HepG2 (cell line): ENCODE results near the gene MYO5A. TPM values are rescaled to one million over a fixed set of nuclear protein-coding genes. Genes with fewer than 3 reads are reported as not detected.

Experiments
- ATAC-seq: fragments of 200-7000 bp; cut with Tn5 transposase; 3 replicates; pipeline ENCODE4 v1.9.1; 2020; ENCODE audit warnings: mild to moderate bottlenecking, moderate library complexity
- BruUV-seq: library from RNA; stranded (reverse); fragments of 400-500 nt; replicated peaks from 2 replicates; lab custom pipeline; 2021; lab: Mats Ljungman, UMichigan
- CTCF ChIA-PET: fragments of 300-600 bp; formaldehyde crosslinking; extraction: SDS; loops from one replicate; lab custom pipeline; 2021; ENCODE audit warnings: low total read pairs, inconsistent platforms, low intra/inter-chr PET ratio; lab: Yijun Ruan, JAX
- POLR2A ChIA-PET: fragments of 350-600 bp; sonication (Branson Sonifier 250); formaldehyde crosslinking; loops from one replicate; lab custom pipeline; 2020; ENCODE audit warnings: antibody characterized with exemption, inconsistent platforms; lab: Yijun Ruan, JAX
- DNase-seq: peaks from one replicate; pipeline ENCODE4 v3.0.0-alpha.2; 2015; ENCODE audit warnings: low spot score
- FAIRE-seq: peaks from 3 replicates; lab custom pipeline; 2011; peaks lifted over from hg19 to GRCh38; lab: Jason Lieb, UNC
- H2AFZ ChIP-seq: one replicate; pipeline ENCODE4 v1.6.1; 2011; ENCODE audit warnings: low read length, inconsistent platforms
- H3K27ac ChIP-seq: fragments of 300-600 bp; 3 replicates; pipeline ENCODE4 v1.8.0; 2011; ENCODE audit warnings: mixed run types, mild to moderate bottlenecking, mixed read lengths, low read length, inconsistent platforms; ENCODE audit not compliant: insufficient read depth; ENCODE audit errors: extremely low read length
- H3K27me3 ChIP-seq, 2 experiments: fragments of 200-600 bp in 1 of 2; 2 replicates in 1 of 2; 3 replicates in 1 of 2; pipeline versions ENCODE4 v1.6.0 to v1.8.0; 2011; ENCODE audit warnings: low read length in 2 of 2, mild to moderate bottlenecking in 2 of 2, moderate library complexity in 2 of 2, inconsistent platforms in 1 of 2; ENCODE audit not compliant: insufficient read depth in 2 of 2, control insufficient read depth in 1 of 2
- H3K36me3 ChIP-seq, 2 experiments: fragments of 200-600 bp in 1 of 2; replicated peaks in 1 of 2; 2 replicates in 1 of 2; 3 replicates in 1 of 2; pipeline versions ENCODE4 v1.5.1 to v1.8.0; 2011; ENCODE audit warnings: low read length in 2 of 2, inconsistent platforms in 1 of 2; ENCODE audit not compliant: insufficient read depth in 2 of 2, control insufficient read depth in 1 of 2
- H3K4me1 ChIP-seq: 2 replicates; pipeline ENCODE4 v1.5.1; 2012; ENCODE audit warnings: low read length, inconsistent platforms; ENCODE audit not compliant: insufficient read depth
- H3K4me2 ChIP-seq: 2 replicates; pipeline ENCODE4 v1.6.0; 2011; ENCODE audit warnings: low read depth, low read length, inconsistent platforms
- H3K4me3 ChIP-seq, 3 experiments: fragments of 200-600 bp in 1 of 3; sonication (generic), shearing (Covaris generic) in 1 of 3; replicated peaks in 1 of 3; 2 replicates each; pipeline ENCODE4 v1.5.1; 2011 to 2016; ENCODE audit warnings: low read length in 3 of 3, inconsistent platforms in 2 of 3, low read depth in 2 of 3, mild to moderate bottlenecking in 2 of 3, control low read depth in 1 of 3, mixed read lengths in 1 of 3; ENCODE audit not compliant: insufficient read depth in 1 of 3
- H3K79me2 ChIP-seq: one replicate; pipeline ENCODE4 v1.6.1; 2011; ENCODE audit warnings: low read length, inconsistent platforms; ENCODE audit not compliant: insufficient read depth
- H3K9ac ChIP-seq: 2 replicates; pipeline ENCODE4 v1.6.0; 2011; ENCODE audit warnings: mild to moderate bottlenecking, low read depth, low read length, inconsistent platforms; ENCODE audit not compliant: insufficient read depth
- H3K9me3 ChIP-seq: 2 replicates; pipeline ENCODE4 v1.5.1; 2012; ENCODE audit warnings: mild to moderate bottlenecking, low read length
- H4K20me1 ChIP-seq: 2 replicates; pipeline ENCODE4 v1.6.0; 2011; ENCODE audit warnings: inconsistent platforms, mild to moderate bottlenecking, low read length, moderate library complexity; ENCODE audit not compliant: insufficient read depth
- CEBPG ChIP-seq: IDR thresholded peaks from 2 replicates; pipeline ENCODE4 v1.6.1; 2016
- CREBL2 ChIP-seq: sonication (generic); formaldehyde crosslinking; IDR thresholded peaks from 2 replicates; pipeline ENCODE4 v1.8.1; 2023; ENCODE audit warnings: missing genetic modification reagents, mild to moderate bottlenecking, borderline replicate concordance
- ELF4 ChIP-seq: sonication (generic); formaldehyde crosslinking; IDR thresholded peaks from 2 replicates; pipeline ENCODE4 v1.5.0; 2020; ENCODE audit warnings: missing genetic modification reagents, mild to moderate bottlenecking, moderate library complexity, borderline replicate concordance
- FOXK1 ChIP-seq: sonication (generic); formaldehyde crosslinking; IDR thresholded peaks from 2 replicates; pipeline ENCODE4 v1.4.0; 2020; ENCODE audit warnings: low read depth, missing genetic modification reagents, borderline replicate concordance
- HDAC1 ChIP-seq: sonication (generic); formaldehyde crosslinking; IDR thresholded peaks from 2 replicates; pipeline ENCODE4 v1.5.1; 2020; ENCODE audit warnings: mild to moderate bottlenecking, missing genetic modification reagents
- HES4 ChIP-seq: sonication (generic); formaldehyde crosslinking; IDR thresholded peaks from 2 replicates; pipeline ENCODE4 v1.9.0; 2021; ENCODE audit warnings: mild to moderate bottlenecking, missing genetic modification reagents, borderline replicate concordance
- HOXA7 ChIP-seq: sonication (generic); formaldehyde crosslinking; IDR thresholded peaks from 2 replicates; pipeline ENCODE4 v1.8.1; 2022; ENCODE audit warnings: mild to moderate bottlenecking, missing genetic modification reagents, moderate library complexity
- MLLT10 ChIP-seq: sonication (generic); formaldehyde crosslinking; IDR thresholded peaks from 2 replicates; pipeline ENCODE4 v1.4.0; 2020; ENCODE audit warnings: missing genetic modification reagents
- NR2F1 ChIP-seq, 2 experiments: fragments of 450-650 bp in 1 of 2; formaldehyde crosslinking in 1 of 2; IDR thresholded peaks; 2 replicates each; pipeline versions ENCODE4 v1.5.0 to v1.6.1; 2016 to 2020; ENCODE audit warnings: mild to moderate bottlenecking in 1 of 2, missing compliant biosample characterization in 1 of 2, missing genetic modification reagents in 1 of 2, moderate library complexity in 1 of 2
- POLR2A ChIP-seq, 2 experiments: IDR thresholded peaks; 2 replicates each; pipeline ENCODE4 v1.6.1; 2011; ENCODE audit warnings: low read depth in 2 of 2, low read length in 2 of 2, mild to moderate bottlenecking in 1 of 2, moderate library complexity in 1 of 2; ENCODE audit not compliant: insufficient read depth in 1 of 2
- RXRB ChIP-seq: IDR thresholded peaks from 2 replicates; pipeline ENCODE4 v1.6.1; 2016; ENCODE audit warnings: borderline replicate concordance, missing genetic modification reagents, missing compliant biosample characterization
- SAFB2 ChIP-seq: sonication (generic); formaldehyde crosslinking; IDR thresholded peaks from 2 replicates; pipeline ENCODE4 v1.5.1; 2020; ENCODE audit warnings: missing genetic modification reagents, low read depth, mild to moderate bottlenecking, borderline replicate concordance
- ZNF205 ChIP-seq: IDR thresholded peaks from 2 replicates; pipeline ENCODE4 v1.6.1; 2018; ENCODE audit warnings: missing biosample characterization, missing genetic modification reagents
- ZNF24 ChIP-seq: fragments of 450-650 bp; IDR thresholded peaks from 2 replicates; pipeline ENCODE4 v1.6.1; 2017; ENCODE audit warnings: antibody characterized with exemption, mild to moderate bottlenecking
- ZNF34 ChIP-seq: sonication (generic); formaldehyde crosslinking; IDR thresholded peaks from 2 replicates; pipeline ENCODE4 v1.4.0; 2020; ENCODE audit warnings: mild to moderate bottlenecking, missing genetic modification reagents, borderline replicate concordance
- ZNF446 ChIP-seq: sonication (generic); formaldehyde crosslinking; IDR thresholded peaks from 2 replicates; pipeline ENCODE4 v1.5.0; 2020; ENCODE audit warnings: mild to moderate bottlenecking, missing genetic modification reagents
- ZNF737 ChIP-seq: sonication (generic); formaldehyde crosslinking; IDR thresholded peaks from 2 replicates; pipeline ENCODE4 v1.5.0; 2020; ENCODE audit warnings: missing genetic modification reagents, mild to moderate bottlenecking, borderline replicate concordance
- WGBS: methylation state at CpG from one replicate; pipeline ENCODE4 v1.1.6; 2017; ENCODE audit warnings: low lambda C conversion rate; 5-methylcytosine and 5-hydroxymethylcytosine counted together
- in situ Hi-C: cut with HindIII; loops from 2 replicates; pipeline ENCODE4 v1.10.0; 2017; ENCODE audit warnings: low pct_unique_long_range_greater_than_20kb; ENCODE audit not compliant: extremely low pct_ligation_motif_present
- intact Hi-C: fragments of 100-400 bp; cut with micrococcal nuclease; formaldehyde crosslinking; loops from one replicate; pipeline ENCODE4 v1.10.0; 2022; ENCODE audit not compliant: unreplicated experiment
- polyA plus RNA-seq, 8 experiments: library from polyadenylated mRNA; depleted of rRNA in 3 of 8; stranded (reverse) in 7 of 8; unstranded in 1 of 8; fragments of >200 nt; fragmentation: Illumina TruSeq in 4 of 8; extraction: Trizol in 4 of 8; gene quantifications; 2 replicates each; pipeline versions ENCODE4 v1.2.1 to v1.2.3, GENCODE V29; 2011 to 2016; ENCODE audit warnings: low read depth in 4 of 8, missing spikeins in 1 of 8, mixed read lengths in 1 of 8; ENCODE audit not compliant: insufficient read depth in 1 of 8
- total RNA-seq, 5 experiments: library from RNA; depleted of rRNA; stranded (reverse); fragments of >200 nt; fragmentation: Illumina TruSeq; extraction: Trizol; gene quantifications; 2 replicates each; pipeline ENCODE4 v1.2.3, GENCODE V29; 2016; ENCODE audit warnings: low read depth in 1 of 5
- TF ChIP-seq, protein P1 (sequence below): sonication (generic); formaldehyde crosslinking; conservative IDR thresholded peaks from 2 replicates; pipeline ENCODE4 v1.4.0; 2020; ENCODE audit warnings: missing genetic modification reagents
- TF ChIP-seq, protein P2 (sequence below): sonication (generic); formaldehyde crosslinking; IDR thresholded peaks from 2 replicates; pipeline ENCODE4 v1.5.0; 2020; ENCODE audit warnings: mild to moderate bottlenecking, missing genetic modification reagents

MYO5A gene
- total and polyA plus RNA-seq, 2 of the 13 experiments (the other 11 are each of a cell fraction or from before 2014, with no cell fraction given): 2.8 to 4.8 TPM

- Histone ChIP-seq H2AFZ (no peak overlapping the region), H4K20me1 (no peaks in the 10 kb centered on the region), H3K36me3 (no peaks in the 10 kb centered on the region), H3K4me2 (no peak overlapping the region), H3K27ac (no peak overlapping the region), H3K79me2 (no peaks in the 10 kb centered on the region), H3K4me1 (no peaks in the 10 kb centered on the region), H3K27me3 (no peaks in the 10 kb centered on the region), H3K9ac (no peak overlapping the region), H3K9me3 (no peaks in the 10 kb centered on the region), H3K4me3 (no peak overlapping the region)
- POLR2A ChIA-PET: no interaction called here
- FAIRE-seq (no peak), DNase-seq (no peak), ATAC-seq (peak; percentile 30; the same call in 1 of the 3 replicates)
- TF ChIP-seq, protein P1, sequence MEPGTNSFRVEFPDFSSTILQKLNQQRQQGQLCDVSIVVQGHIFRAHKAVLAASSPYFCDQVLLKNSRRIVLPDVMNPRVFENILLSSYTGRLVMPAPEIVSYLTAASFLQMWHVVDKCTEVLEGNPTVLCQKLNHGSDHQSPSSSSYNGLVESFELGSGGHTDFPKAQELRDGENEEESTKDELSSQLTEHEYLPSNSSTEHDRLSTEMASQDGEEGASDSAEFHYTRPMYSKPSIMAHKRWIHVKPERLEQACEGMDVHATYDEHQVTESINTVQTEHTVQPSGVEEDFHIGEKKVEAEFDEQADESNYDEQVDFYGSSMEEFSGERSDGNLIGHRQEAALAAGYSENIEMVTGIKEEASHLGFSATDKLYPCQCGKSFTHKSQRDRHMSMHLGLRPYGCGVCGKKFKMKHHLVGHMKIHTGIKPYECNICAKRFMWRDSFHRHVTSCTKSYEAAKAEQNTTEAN (CRISPR knock-in tag): no peak
- no peak for TF ChIP-seq ZNF24
- no peak for TF ChIP-seq CREBL2 (CRISPR knock-in tag)
- TF ChIP-seq RXRB: no peak
- TF ChIP-seq NR2F1 (CRISPR knock-in tag; IDR thresholded peaks at IDR 0.05): no peak
- no peak for TF ChIP-seq ZNF446 (CRISPR knock-in tag)
- TF ChIP-seq POLR2A (IDR thresholded peaks at IDR 0.05; ENCODE audit: insufficient read depth in 1 of 2, low read depth in 2 of 2, low read length in 2 of 2): no peak
- TF ChIP-seq ZNF205 (CRISPR knock-in tag): no peak
- no peak for TF ChIP-seq HOXA7 (CRISPR knock-in tag)
- TF ChIP-seq ZNF34: no peak
- TF ChIP-seq HDAC1: no peak
- TF ChIP-seq HES4 (CRISPR knock-in tag): no peak
- no peak for TF ChIP-seq ELF4 (CRISPR knock-in tag)
- TF ChIP-seq MLLT10: no peak
- TF ChIP-seq ZNF737 (CRISPR knock-in tag): no peak
- no peak for TF ChIP-seq FOXK1
- no peak for TF ChIP-seq SAFB2 (CRISPR knock-in tag)
- TF ChIP-seq, protein P2, sequence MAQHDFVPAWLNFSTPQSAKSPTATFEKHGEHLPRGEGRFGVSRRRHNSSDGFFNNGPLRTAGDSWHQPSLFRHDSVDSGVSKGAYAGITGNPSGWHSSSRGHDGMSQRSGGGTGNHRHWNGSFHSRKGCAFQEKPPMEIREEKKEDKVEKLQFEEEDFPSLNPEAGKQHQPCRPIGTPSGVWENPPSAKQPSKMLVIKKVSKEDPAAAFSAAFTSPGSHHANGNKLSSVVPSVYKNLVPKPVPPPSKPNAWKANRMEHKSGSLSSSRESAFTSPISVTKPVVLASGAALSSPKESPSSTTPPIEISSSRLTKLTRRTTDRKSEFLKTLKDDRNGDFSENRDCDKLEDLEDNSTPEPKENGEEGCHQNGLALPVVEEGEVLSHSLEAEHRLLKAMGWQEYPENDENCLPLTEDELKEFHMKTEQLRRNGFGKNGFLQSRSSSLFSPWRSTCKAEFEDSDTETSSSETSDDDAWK (CRISPR knock-in tag): no peak
- no peak for TF ChIP-seq CEBPG
- no TSS peak for BruUV-seq
- CTCF ChIA-PET: no interaction called here
- in situ Hi-C loops: no loop called here
- whole genome bisulfite sequencing: 15% methylated on average over 2 of the region's 2 CpGs
- intact Hi-C loops: no loop called here
These were observed 62.5 kb downstream of the MYO5A start for GRCh38 chr15:52466134-52466701.
